ENCODE data around the gene RNF133. TPM values are rescaled to one million over a fixed set of nuclear protein-coding genes. Genes with fewer than 3 reads are reported as not detected.

The RNF133 gene
- total RNA-seq, 4 donors from 2014 or later: 0.85 to 2.4 (median 1.1) TPM

DNA sequence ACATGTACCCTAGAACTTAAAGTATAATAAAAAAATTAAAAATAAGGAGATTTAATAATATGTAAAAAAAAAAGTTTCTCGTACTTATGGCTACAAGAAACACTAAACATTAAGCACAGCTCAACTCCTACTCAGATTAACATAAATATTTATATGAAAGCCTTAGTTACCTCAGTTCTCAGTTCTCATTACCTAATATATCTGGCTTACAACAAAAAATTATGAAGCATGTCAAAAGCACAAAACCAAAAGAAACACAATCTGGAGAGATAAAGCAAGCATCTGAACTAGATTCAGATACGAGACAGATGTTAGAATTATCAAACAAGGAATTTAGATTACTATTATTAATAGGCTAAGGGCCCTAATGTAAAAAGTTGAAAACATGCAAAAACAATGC, 40.1 kb downstream of the RNF133 start:
- TF ChIP-seq, protein P1, sequence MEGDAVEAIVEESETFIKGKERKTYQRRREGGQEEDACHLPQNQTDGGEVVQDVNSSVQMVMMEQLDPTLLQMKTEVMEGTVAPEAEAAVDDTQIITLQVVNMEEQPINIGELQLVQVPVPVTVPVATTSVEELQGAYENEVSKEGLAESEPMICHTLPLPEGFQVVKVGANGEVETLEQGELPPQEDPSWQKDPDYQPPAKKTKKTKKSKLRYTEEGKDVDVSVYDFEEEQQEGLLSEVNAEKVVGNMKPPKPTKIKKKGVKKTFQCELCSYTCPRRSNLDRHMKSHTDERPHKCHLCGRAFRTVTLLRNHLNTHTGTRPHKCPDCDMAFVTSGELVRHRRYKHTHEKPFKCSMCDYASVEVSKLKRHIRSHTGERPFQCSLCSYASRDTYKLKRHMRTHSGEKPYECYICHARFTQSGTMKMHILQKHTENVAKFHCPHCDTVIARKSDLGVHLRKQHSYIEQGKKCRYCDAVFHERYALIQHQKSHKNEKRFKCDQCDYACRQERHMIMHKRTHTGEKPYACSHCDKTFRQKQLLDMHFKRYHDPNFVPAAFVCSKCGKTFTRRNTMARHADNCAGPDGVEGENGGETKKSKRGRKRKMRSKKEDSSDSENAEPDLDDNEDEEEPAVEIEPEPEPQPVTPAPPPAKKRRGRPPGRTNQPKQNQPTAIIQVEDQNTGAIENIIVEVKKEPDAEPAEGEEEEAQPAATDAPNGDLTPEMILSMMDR (IDR thresholded peaks at IDR 0.05; ENCODE audit: low read depth): no peak

DNA sequence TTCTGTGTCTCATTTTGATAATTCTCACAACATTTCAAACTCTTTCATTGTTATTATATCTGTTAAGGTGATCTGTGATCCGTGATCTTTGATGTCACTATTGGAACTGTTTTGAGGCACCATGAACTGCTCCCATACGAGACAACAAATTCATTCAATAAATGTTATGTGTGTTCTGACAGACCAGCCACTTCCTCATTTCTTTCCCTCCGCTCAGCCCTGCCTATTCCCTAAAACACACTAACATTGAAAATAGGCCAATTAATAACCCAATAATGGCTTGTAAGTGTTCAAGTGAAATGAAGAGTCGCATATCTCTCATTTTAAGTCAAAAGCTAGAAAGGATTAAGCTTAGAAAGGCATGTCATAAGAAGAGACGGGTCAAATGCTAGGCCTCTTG, 45.2 kb downstream of the RNF133 start:
- TF ChIP-seq, protein P1 (IDR thresholded peaks at IDR 0.05; ENCODE audit: low read depth): no peak

- TF ChIP-seq, protein P1 (IDR thresholded peaks at IDR 0.05; ENCODE audit: low read depth): no peak
Observed at GRCh38 chr7:122652876-122653275, 46.0 kb downstream of the RNF133 start.

- TF ChIP-seq, protein P1 (IDR thresholded peaks at IDR 0.05; ENCODE audit: low read depth): no peak
Observed at GRCh38 chr7:122651451-122651850, 47.5 kb downstream of the RNF133 start.

Small RNA genes within 50 kb of the gene (small RNA-seq; reads per million reads assigned to genes)
- gene AC006463.1: not detected

Other genes with a start within 250 kb of the RNF133 start
- 1 to 10 TPM in 3 of 4 donors, under 1 TPM in 1; 0.85 to 8.1 (median 2.4) TPM for gene RNF148, start 3.8 kb upstream of the RNF133 start, total RNA-seq
- gene CADPS2, start 187.3 kb upstream of the RNF133 start, total RNA-seq: 10 to 100 TPM in 3 of 4 donors, 1 to 10 TPM in 1; 8.7 to 27.9 (median 16.7) TPM